KBM-7 (cell line): ENCODE measurements around the gene SPECC1L.

Experiments used
- DNase-seq: peaks from one replicate; pipeline ENCODE4 v3.0.0-alpha.2; 2015
- in situ Hi-C: fragments of 300-500 bp; cut with MboI; formaldehyde crosslinking; loops from 2 replicates; pipeline ENCODE4 v1.14.3; 2020; ENCODE audit warnings: low sequenced_read_pairs, low pct_unique_long_range_greater_than_20kb, mixed read lengths

SPECC1L gene

GRCh38 chr22:24405631-24406321 is 135.1 kb downstream of the SPECC1L start:
- in situ Hi-C loops, result no loop called here
- no peak for DNase-seq

GRCh38 chr22:24406322-24407277 is 136.0 kb downstream of the SPECC1L start:
- no peak for DNase-seq
- in situ Hi-C loops, result no loop called here

- no peak for DNase-seq
- in situ Hi-C loops, result no loop called here
Measured at GRCh38 chr22:24407278-24407665, 136.6 kb downstream of the SPECC1L start.

- DNase-seq, result no peak
- in situ Hi-C loops, result no loop called here
Measured at GRCh38 chr22:24407884-24408283, 137.3 kb downstream of the SPECC1L start.

- DNase-seq, result no peak
- in situ Hi-C loops, result no loop called here
Measured at GRCh38 chr22:24408630-24409029, 138.0 kb downstream of the SPECC1L start.

- no peak for DNase-seq
- in situ Hi-C loops, result loop anchor here (10.0 kb wide), 1 partner anchor 105 kb away; no protein-coding TSS in a partner anchor
Measured at GRCh38 chr22:24409707-24410106, 139.1 kb downstream of the SPECC1L start.

- no peak for DNase-seq
- in situ Hi-C loops, result loop anchor here (10.0 kb wide), 1 partner anchor 105 kb away; no protein-coding TSS in a partner anchor
Measured at GRCh38 chr22:24410110-24410856, 139.7 kb downstream of the SPECC1L start.

GRCh38 chr22:24411256-24412004 is 140.8 kb downstream of the SPECC1L start:
- no peak for DNase-seq
- in situ Hi-C loops, result loop anchor here (10.0 kb wide), 1 partner anchor 103 kb away; no protein-coding TSS in a partner anchor

GRCh38 chr22:24412274-24412673 is 141.6 kb downstream of the SPECC1L start:
- in situ Hi-C loops, result loop anchor here (10.0 kb wide), 1 partner anchor 103 kb away; no protein-coding TSS in a partner anchor

GRCh38 chr22:24413271-24413670 is 142.6 kb downstream of the SPECC1L start:
- DNase-seq, result no peak
- in situ Hi-C loops, result loop anchor here (10.0 kb wide), 1 partner anchor 102 kb away; no protein-coding TSS in a partner anchor

More at GRCh38 chr22:24412274-24412673, 141.6 kb downstream of the SPECC1L start:
- no peak for DNase-seq

GRCh38 chr22:24413736-24414385 is 143.2 kb downstream of the SPECC1L start:
- DNase-seq, result no peak
- in situ Hi-C loops, result loop anchor here (10.0 kb wide), 1 partner anchor 101 kb away; no protein-coding TSS in a partner anchor

- no peak for DNase-seq
- in situ Hi-C loops, result loop anchor here (10.0 kb wide), 1 partner anchor 100 kb away; no protein-coding TSS in a partner anchor
Measured at GRCh38 chr22:24414523-24414922, 143.9 kb downstream of the SPECC1L start.

- in situ Hi-C loops, result loop anchor here (10.0 kb wide), 1 partner anchor 100 kb away; no protein-coding TSS in a partner anchor
- DNase-seq, result no peak
Measured at GRCh38 chr22:24414984-24415945, 144.6 kb downstream of the SPECC1L start.

GRCh38 chr22:24416095-24416494 is 145.5 kb downstream of the SPECC1L start:
- in situ Hi-C loops, result loop anchor here (10.0 kb wide), 1 partner anchor 99 kb away; no protein-coding TSS in a partner anchor
- no peak for DNase-seq

- in situ Hi-C loops, result loop anchor here (10.0 kb wide), 1 partner anchor 98 kb away; no protein-coding TSS in a partner anchor
Measured at GRCh38 chr22:24416611-24417010, 146.0 kb downstream of the SPECC1L start.

GRCh38 chr22:24417200-24417599 is 146.6 kb downstream of the SPECC1L start:
- in situ Hi-C loops, result loop anchor here (10.0 kb wide), 1 partner anchor 98 kb away; no protein-coding TSS in a partner anchor
- no peak for DNase-seq

More at GRCh38 chr22:24416611-24417010, 146.0 kb downstream of the SPECC1L start:
- DNase-seq, result no peak
